GM12801 (cell line): ENCODE measurements around the gene OR1F1.

ENCODE experiments used
- TF ChIP-seq, protein P1 (sequence below): IDR thresholded peaks from one replicate; pipeline ENCODE4 v1.5.1; 2011; ENCODE audit warnings: control low read depth; ENCODE audit not compliant: insufficient read length; ENCODE audit errors: extremely low read depth

The OR1F1 gene

GRCh38 chr16:3164121-3164991 is 23.6 kb upstream of the OR1F1 start:
- TF ChIP-seq, protein P1, sequence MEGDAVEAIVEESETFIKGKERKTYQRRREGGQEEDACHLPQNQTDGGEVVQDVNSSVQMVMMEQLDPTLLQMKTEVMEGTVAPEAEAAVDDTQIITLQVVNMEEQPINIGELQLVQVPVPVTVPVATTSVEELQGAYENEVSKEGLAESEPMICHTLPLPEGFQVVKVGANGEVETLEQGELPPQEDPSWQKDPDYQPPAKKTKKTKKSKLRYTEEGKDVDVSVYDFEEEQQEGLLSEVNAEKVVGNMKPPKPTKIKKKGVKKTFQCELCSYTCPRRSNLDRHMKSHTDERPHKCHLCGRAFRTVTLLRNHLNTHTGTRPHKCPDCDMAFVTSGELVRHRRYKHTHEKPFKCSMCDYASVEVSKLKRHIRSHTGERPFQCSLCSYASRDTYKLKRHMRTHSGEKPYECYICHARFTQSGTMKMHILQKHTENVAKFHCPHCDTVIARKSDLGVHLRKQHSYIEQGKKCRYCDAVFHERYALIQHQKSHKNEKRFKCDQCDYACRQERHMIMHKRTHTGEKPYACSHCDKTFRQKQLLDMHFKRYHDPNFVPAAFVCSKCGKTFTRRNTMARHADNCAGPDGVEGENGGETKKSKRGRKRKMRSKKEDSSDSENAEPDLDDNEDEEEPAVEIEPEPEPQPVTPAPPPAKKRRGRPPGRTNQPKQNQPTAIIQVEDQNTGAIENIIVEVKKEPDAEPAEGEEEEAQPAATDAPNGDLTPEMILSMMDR = no peak

DNA sequence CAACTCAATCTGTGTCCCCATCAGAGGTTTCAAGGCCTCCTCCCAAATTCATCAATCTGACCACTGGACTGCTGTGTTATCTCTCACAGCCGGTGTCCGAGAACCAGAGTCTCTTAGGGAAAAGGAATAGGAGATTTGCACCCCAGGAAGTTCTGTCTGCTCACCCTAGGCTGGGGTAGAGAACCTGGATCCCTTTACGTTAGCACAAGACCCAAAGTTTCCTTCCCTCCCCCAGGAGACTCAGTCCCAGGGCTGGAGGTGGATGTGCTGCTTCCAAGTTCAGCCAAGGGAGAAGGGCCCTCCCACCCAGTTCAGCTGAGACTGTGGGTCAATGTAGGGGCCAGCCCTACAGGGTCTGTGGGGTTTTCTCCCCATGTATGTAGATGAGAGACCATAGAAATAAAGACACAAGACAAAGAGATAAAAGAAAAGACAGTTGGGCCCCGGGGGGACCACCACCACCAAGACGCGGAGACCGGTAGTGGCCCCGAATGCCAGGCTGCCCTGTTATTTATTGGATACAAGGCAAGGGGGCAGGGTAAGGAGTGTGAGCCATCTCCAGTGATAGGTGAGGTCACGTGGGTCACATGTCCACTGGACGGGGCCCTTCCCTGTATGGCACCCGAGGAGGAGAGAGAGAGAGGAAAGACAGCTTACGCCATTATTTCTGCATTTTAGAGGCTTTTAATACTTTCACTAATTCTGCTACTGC is 22.7 kb upstream of the OR1F1 start:
- TF ChIP-seq, protein P1 = no peak

- TF ChIP-seq, protein P1 = no peak
Measured at GRCh38 chr16:3166505-3166886, 21.5 kb upstream of the OR1F1 start.

DNA sequence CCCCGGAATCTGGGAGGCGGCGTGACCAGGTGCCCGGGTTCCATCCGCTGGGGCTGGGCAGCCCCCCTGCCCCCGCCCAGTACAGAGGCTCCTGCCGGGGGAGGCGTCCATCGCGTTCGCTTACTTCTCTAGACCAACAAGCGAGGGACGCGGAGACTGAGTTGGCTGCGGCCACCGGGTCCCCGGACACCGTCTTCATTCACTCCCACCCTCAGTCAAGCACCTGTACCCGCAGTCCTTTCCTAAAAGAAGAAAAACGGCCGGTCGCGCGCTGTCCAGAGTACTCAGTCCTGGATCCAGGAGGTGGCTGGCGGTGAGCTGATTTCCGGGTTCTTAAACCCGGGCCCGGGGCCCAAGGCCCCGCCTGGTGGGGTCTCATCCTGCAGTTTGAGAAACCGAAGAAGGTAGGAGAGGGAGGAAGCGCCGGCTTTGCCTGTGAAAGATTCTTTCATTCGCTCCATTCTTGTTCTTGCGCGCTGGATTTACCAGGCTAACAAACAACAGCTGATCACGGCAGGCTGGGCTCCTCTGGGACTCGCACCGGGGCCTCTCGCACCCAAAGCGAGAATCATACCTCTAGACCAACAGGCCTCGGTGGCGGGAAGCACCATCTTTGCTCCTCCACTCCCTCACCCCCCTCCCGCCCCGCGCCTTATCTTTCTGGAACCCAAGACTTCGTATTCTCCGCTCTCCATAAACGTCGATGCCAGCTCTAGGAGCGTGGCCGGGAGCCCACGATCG is 17.4 kb upstream of the OR1F1 start:
- TF ChIP-seq, protein P1 = no peak

DNA sequence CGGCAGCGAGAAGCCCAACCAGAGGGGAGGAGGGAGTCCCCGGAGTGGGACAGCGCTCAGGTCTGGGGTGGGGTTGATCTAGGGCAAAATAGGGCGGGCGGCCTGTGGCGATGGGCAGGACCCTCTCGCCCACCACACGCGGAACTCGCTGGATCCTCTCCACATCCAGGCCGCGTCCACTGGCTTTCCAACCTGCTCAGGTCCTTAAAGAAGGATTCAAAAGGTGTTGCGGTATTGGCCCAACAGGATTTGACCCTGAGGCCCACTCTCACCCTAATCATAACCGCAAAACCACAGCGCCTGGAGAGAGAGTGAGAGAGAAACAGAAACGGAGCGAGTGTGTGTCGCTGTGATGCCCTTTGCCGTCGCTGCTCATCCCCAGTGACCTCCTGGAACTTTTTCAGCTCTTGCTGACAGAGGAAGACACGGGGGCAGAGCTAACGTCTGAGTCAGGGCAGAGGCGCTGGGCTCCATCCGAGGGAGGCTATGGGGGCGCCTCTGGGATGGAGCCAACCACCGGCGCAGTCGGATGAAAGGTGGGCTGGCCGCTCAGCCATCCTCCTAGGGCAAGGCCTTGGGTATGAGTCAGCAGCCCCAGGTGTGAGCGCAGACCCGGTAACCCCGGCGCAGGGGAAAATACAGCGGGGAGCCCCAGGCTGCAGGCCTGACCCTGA is 16.7 kb upstream of the OR1F1 start:
- TF ChIP-seq, protein P1 = no peak

- TF ChIP-seq, protein P1 = no peak
Measured at GRCh38 chr16:3171855-3172593, 16.0 kb upstream of the OR1F1 start.
